ENCODE results near the gene CNMD. TPM values are rescaled to one million over a fixed set of nuclear protein-coding genes. Genes with fewer than 3 reads are reported as not detected.
A peak's percentile ranks its signal among the peaks of the same experiment; 100 is the strongest.
"Not testable (repeated sequence)": the region's sequence is repeated elsewhere in the genome, so short reads cannot be mapped to it uniquely, and the experiment has no call there.

CNMD gene
- total RNA-seq, 1 donor = not detected

- no peak for TF ChIP-seq CTCF (IDR thresholded peaks at IDR 0.05; ENCODE audit: insufficient read depth, low read length)
- no peak overlapping the region for H3K4me3 ChIP-seq (ENCODE audit: low read depth, low read length)
- peak; percentile 11 for DNase-seq (ENCODE audit: low read depth)
Measured at GRCh38 chr13:52706081-52706480, 33.5 kb downstream of the CNMD start.

GRCh38 chr13:52703482-52703881, 36.1 kb downstream of the CNMD start:
- no peak for TF ChIP-seq CTCF (IDR thresholded peaks at IDR 0.05; ENCODE audit: insufficient read depth, low read length)
- H3K4me3 ChIP-seq (ENCODE audit: low read depth, low read length) = no peak overlapping the region
- DNase-seq (ENCODE audit: low read depth) = no peak

- DNase-seq (ENCODE audit: low read depth) = no peak
- no peak overlapping the region for H3K4me3 ChIP-seq (ENCODE audit: low read depth, low read length)
- no peak for TF ChIP-seq CTCF (IDR thresholded peaks at IDR 0.05; ENCODE audit: insufficient read depth, low read length)
Measured at GRCh38 chr13:52701728-52702465, 37.7 kb downstream of the CNMD start.

- no peak overlapping the region for H3K4me3 ChIP-seq (ENCODE audit: low read depth, low read length)
- TF ChIP-seq CTCF (IDR thresholded peaks at IDR 0.05; ENCODE audit: insufficient read depth, low read length) = no peak
- no peak for DNase-seq (ENCODE audit: low read depth)
Measured at GRCh38 chr13:52696566-52696965, 43.1 kb downstream of the CNMD start.

GRCh38 chr13:52695856-52696255, 43.8 kb downstream of the CNMD start:
- H3K4me3 ChIP-seq (ENCODE audit: low read depth, low read length) = no peak overlapping the region
- DNase-seq (ENCODE audit: low read depth) = peak; percentile 30
- no peak for TF ChIP-seq CTCF (IDR thresholded peaks at IDR 0.05; ENCODE audit: insufficient read depth, low read length)

- DNase-seq (ENCODE audit: low read depth) = no peak
- no peak overlapping the region for H3K4me3 ChIP-seq (ENCODE audit: low read depth, low read length)
Measured at GRCh38 chr13:52686376-52686775, 53.2 kb downstream of the CNMD start.

GRCh38 chr13:52685806-52686205, 53.8 kb downstream of the CNMD start:
- not testable (repeated sequence) for H3K4me3 ChIP-seq (ENCODE audit: low read depth, low read length); DNase-seq (ENCODE audit: low read depth)

More at GRCh38 chr13:52686376-52686775, 53.2 kb downstream of the CNMD start:
- TF ChIP-seq CTCF (IDR thresholded peaks at IDR 0.05; ENCODE audit: insufficient read depth, low read length) = no peak

Measured in fibroblast of the aortic adventitia (primary cell).